HG02571 (cell line): Measurements from ENCODE around the gene TBC1D16.
"Not testable (repeated sequence)": the region's sequence is repeated elsewhere in the genome, so short reads cannot be mapped to it uniquely, and the experiment has no call there.

Source experiments
- ATAC-seq: cut with Tn5 transposase; IDR thresholded peaks from one replicate; pipeline ENCODE4 v1.9.1; 2021; ENCODE audit warnings: mild to moderate bottlenecking, moderate library complexity; ENCODE audit not compliant: unreplicated experiment

Gene TBC1D16

DNA sequence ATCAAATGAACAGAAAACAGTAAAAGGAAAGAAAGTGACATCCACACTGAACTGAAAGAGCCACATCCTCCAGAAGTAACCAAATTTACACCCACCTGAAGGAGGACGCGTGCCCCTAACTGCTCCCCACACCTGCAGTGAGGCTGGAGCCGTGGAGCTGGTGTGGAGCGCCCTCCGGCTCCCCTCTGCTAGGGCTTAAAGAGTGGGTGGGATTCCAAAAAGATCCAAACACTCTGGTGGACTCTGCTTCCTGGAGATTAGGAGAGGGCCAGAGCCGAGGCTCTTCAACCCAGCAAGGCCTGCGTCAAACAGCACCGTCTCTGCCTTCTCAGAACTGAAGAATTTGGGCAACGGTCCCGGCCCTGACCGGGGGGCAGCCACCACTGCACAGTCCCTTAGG lies 16.0 kb upstream of the TBC1D16 start:
- ATAC-seq = no peak

GRCh38 chr17:80050706-80051105 lies 15.0 kb upstream of the TBC1D16 start:
- ATAC-seq = no peak

DNA sequence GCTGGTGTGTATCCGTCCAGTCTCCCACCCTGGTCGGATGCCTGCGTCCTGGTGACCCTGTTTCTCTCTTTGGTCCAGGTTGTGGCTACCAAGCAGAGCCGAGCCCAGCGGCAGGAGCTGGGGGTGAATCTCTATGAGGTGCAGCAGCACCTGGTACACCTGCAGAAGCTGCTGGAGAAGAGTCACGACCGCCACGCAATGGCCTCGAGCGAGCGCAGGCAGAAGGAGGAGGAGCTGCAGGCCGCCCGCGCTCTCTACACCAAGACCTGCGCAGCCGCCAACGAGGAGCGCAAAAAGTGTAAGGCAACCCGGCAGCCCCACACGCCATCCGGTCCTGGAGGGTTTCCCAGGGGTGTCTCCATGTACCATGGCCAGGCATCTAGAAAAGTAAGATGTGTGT lies 14.3 kb upstream of the TBC1D16 start:
- no peak for ATAC-seq

GRCh38 chr17:80047176-80047575 lies 11.5 kb upstream of the TBC1D16 start:
- no peak for ATAC-seq

GRCh38 chr17:80046709-80047108 lies 11.0 kb upstream of the TBC1D16 start:
- not testable (repeated sequence) for ATAC-seq

DNA sequence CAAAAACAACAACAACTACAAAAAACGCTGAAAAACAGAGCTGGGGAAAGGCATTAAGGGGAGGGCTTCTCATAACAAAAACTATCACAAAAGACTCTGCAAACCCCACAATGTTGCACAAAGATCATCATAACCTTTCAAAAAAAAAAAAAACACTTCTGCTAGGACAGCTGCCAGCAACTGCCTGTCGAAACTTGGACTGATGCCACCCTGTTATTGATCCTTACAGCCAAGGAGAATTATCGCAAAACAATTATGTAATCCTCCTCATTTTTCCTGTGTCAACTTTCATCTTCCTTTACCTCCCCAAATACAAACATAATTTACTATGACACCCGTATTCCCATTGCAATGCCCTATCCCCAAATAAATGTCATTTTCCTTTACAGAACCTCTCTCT lies 10.0 kb upstream of the TBC1D16 start:
- no peak for ATAC-seq

DNA sequence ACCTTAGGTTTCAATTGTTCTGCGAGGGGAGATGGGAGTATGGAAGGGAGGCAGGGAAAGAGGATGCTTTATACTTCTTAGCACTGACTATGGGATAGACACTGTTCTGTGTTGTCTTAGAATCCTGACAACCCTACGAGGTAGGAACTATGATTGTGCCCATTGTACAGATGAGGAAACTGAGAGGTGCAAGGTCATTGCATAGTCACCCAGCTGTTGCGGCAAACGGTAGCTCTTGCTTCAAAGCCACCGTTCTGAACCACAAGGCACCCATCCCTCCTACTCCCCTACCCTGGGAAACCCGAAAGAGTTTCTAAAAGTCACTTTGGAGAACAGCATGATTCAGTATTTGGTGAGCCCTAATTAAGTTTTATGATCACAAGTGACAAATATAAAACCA lies 8.3 kb upstream of the TBC1D16 start:
- no peak for ATAC-seq

- ATAC-seq = no peak
Measured at GRCh38 chr17:80036715-80037477, 1.2 kb upstream of the TBC1D16 start.

DNA sequence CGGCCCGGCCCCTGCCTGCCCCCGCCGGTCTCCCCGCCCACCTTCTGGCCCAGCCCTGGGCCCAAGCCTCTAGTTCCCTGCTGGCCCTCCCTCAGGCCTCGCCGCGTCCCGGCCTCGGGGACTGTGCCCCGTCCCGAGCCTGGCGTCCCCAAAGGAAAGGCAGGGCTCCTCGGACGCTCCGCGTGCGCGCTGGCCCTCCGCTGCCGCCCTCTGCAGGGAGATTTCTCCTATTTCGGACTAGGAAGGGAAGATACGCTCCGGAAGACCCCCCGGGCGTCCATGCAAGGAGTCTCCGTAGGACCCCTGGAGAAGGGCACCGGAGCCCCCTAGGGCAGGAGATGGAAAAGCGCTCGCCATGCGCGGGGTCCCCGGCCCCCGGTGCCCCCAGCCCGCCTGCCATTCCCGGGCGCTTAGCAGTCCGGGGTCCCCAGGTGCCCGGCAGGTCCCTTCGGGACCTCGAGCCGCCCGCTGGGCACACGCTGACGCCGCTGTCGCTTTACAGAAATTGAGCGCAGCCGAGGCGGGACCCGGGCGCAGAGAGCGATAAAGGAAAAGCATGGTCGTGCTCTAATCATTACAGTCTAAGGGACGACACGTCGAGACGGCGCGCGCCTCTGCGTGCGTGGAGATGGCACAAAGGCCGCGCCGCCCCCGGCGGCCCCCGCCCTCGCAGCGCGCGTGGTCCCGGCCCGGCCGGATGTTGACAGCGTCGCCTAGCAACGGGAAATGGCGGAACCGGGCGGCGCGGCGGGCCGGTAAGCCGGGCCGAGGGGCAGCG lies 454 bp upstream of the TBC1D16 start, which contains the start of gene CCDC40:
Gene CCDC40, plus strand, starts transcription at position 706 of the 778 bp plus-strand sequence. Its CDS starts 21 bp downstream, at position 727.
- ATAC-seq = no peak

GRCh38 chr17:80034791-80035686 lies 633 bp downstream of the TBC1D16 start:
- no peak for ATAC-seq

DNA sequence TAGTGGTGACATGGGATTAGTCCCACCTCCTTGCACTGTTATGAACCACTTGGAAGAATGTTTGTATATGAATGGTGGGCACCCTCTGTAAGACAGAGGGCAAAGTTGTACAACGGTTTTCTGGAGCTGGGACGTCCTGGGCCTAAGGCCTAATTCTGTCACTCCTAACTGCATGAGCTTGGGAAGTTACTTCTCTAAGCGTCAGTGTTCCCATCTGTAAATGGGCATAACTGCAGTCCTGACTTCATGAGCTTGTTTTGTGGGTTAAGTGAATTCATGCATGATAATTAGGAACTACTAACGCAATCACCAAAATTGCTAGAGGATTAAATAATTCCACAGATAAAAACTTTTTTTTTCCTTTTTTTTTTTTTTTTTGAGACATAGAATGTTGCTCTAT lies 1.8 kb downstream of the TBC1D16 start:
- no peak for ATAC-seq

GRCh38 chr17:80032614-80033171 lies 3.0 kb downstream of the TBC1D16 start:
- no peak for ATAC-seq

DNA sequence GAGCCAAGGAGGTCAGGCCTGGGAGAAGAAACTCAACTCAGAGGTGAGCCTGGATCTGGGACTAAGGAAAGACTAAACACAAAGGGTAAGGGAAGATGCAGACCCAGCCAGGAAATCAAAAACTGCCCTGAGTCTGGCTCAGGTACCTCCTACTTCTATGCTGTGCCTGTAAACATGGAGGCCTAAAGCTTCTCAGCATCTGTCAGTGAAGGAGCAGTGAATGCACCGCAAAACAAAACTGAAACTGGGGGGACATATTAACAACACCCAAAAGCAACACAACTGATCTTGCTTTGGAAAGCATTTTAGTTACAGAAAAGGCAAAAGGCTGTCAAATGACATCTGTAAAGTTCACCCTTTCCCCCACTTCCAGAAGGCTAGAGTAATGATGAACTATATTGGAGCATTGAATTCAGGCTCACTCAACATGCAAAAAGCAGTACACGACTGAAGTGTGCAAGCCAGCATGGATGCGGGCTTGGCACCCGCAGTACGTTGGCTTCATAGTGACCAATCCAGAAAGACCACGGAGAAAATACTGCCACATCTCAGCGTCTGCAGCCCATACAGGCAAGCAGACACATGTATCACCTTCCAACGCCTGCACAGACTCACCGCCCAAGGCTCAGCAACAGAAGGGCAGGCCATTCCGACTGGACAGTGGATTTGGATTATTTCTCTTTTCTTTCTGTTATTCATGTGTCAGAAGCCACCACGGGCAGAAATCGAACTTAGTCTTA lies 3.8 kb downstream of the TBC1D16 start:
- ATAC-seq = no peak

GRCh38 chr17:80030730-80031410 lies 4.8 kb downstream of the TBC1D16 start:
- no peak for ATAC-seq

GRCh38 chr17:80029258-80029974 lies 6.3 kb downstream of the TBC1D16 start:
- ATAC-seq = no peak

DNA sequence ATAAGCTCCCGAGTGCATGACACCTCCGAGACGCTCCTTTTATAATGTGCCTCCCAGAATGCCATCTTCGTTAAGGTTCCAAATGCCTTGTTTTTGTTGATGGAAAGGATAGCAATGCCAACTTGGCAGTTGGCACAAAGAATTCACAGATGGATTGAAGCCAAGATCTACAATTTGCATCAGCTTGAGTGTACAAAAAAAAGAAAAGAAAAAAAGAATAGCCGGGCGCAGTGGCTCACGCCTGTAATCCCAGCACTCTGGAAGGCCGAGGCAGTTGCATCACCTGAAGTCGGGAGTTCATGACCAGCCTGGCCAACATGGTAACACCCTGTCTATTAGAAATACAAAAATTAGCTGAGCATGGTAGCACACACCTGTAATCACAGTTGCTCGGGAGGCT lies 7.6 kb downstream of the TBC1D16 start:
- no peak for ATAC-seq

GRCh38 chr17:80027043-80027435 lies 8.6 kb downstream of the TBC1D16 start:
- ATAC-seq = no peak

GRCh38 chr17:80026359-80027042 lies 9.2 kb downstream of the TBC1D16 start:
- no peak for ATAC-seq
